B cell (primary cell): ENCODE data around the gene SHISA8. TPM values are rescaled to one million over a fixed set of nuclear protein-coding genes. Genes with fewer than 3 reads are reported as not detected.
A peak's percentile ranks its signal among the peaks of the same experiment; 100 is the strongest.

Experiments
- ATAC-seq: fragments of 200-7000 bp; cut with Tn5 transposase; one replicate; pipeline ENCODE4 v1.10.0; 2021; ENCODE audit warnings: low read depth, mild to moderate bottlenecking, moderate number of reproducible peaks, moderate library complexity
- CTCF ChIA-PET: fragments of 350-600 bp; sonication (Branson Sonifier 250); formaldehyde crosslinking; loops from one replicate; lab custom pipeline; 2021; ENCODE audit warnings: antibody characterized with exemption, inconsistent platforms; lab: Charles Lee
- POLR2A ChIA-PET: fragments of 350-600 bp; sonication (Branson Sonifier 250); formaldehyde crosslinking; loops from one replicate; lab custom pipeline; 2021; ENCODE audit warnings: antibody characterized with exemption; lab: Charles Lee
- DNase-seq: peaks from one replicate; pipeline ENCODE4 v3.0.0; 2013
- H2AFZ ChIP-seq: 2 replicates; pipeline ENCODE4 v1.6.1; 2012; ENCODE audit warnings: mild to moderate bottlenecking, low read depth, low read length; ENCODE audit not compliant: insufficient read depth, poor library complexity, severe bottlenecking
- H3K27ac ChIP-seq, 2 donors: 1 replicate in 1 of 2; 2 replicates in 1 of 2; pipeline ENCODE4 v1.5.1; 2012 to 2013; ENCODE audit warnings: low read length in 2 of 2, mild to moderate bottlenecking in 2 of 2, moderate library complexity in 1 of 2
- H3K27me3 ChIP-seq, 4 experiments: fragments of 200-600 bp in 1 of 4; sonication (generic) in 1 of 4; replicated peaks in 1 of 4; 1 replicate in 2 of 4; 2 replicates in 2 of 4; pipeline versions ENCODE4 v1.6.1 to v1.7.0; 2013 to 2016; ENCODE audit warnings: low read length in 3 of 4, mild to moderate bottlenecking in 2 of 4, mixed read lengths in 1 of 4, moderate library complexity in 1 of 4; ENCODE audit not compliant: insufficient read depth in 4 of 4, control insufficient read depth in 3 of 4; ENCODE audit errors: control extremely low read depth in 1 of 4
- H3K36me3 ChIP-seq, 2 experiments: replicated peaks in 1 of 2; 1 replicate in 1 of 2; 2 replicates in 1 of 2; pipeline versions ENCODE4 v1.6.1 to v1.7.1; 2013; ENCODE audit warnings: low read length in 1 of 2; ENCODE audit not compliant: insufficient read depth in 2 of 2, control insufficient read depth in 1 of 2; ENCODE audit errors: control extremely low read depth in 1 of 2, extremely low read depth in 1 of 2
- H3K4me1 ChIP-seq, 2 donors: fragments of 200-600 bp in 1 of 2; sonication (generic) in 1 of 2; 1 replicate in 1 of 2; 2 replicates in 1 of 2; pipeline versions ENCODE4 v1.5.1 to v1.6.1; 2013 to 2017; ENCODE audit warnings: low read length in 2 of 2; ENCODE audit not compliant: control insufficient read depth in 2 of 2, insufficient read depth in 2 of 2
- H3K4me2 ChIP-seq: replicated peaks from 2 replicates; pipeline ENCODE3; 2012; ENCODE audit warnings: mild to moderate bottlenecking, low read depth, low read length; ENCODE audit not compliant: poor library complexity, severe bottlenecking
- H3K4me3 ChIP-seq, 5 experiments: fragments of 200-600 bp in 1 of 5; sonication (generic) in 1 of 5; 1 replicate in 3 of 5; 2 replicates in 2 of 5; pipeline versions ENCODE4 v1.5.1 to v1.7.0; 2011 to 2016; ENCODE audit warnings: low read length in 4 of 5, mild to moderate bottlenecking in 4 of 5, low read depth in 2 of 5, control low read depth in 1 of 5, moderate library complexity in 1 of 5; ENCODE audit not compliant: insufficient read depth in 1 of 5; ENCODE audit errors: control extremely low read depth in 1 of 5, extremely low read depth in 1 of 5
- H3K79me2 ChIP-seq: fragments of 200-600 bp; sonication (generic); one replicate; pipeline ENCODE4 v1.6.0; 2016; ENCODE audit warnings: low read length; ENCODE audit not compliant: control insufficient read depth, insufficient read depth
- H3K9ac ChIP-seq: fragments of 200-600 bp; sonication (generic); 2 replicates; pipeline ENCODE4 v1.6.1; 2017; ENCODE audit warnings: mild to moderate bottlenecking, low read length, moderate library complexity
- H3K9me3 ChIP-seq, 3 donors: one replicate each; pipeline versions ENCODE4 v1.6.1 to v1.7.1; 2013; ENCODE audit warnings: low read length in 2 of 3; ENCODE audit not compliant: control insufficient read depth in 2 of 3, insufficient read depth in 1 of 3; ENCODE audit errors: control extremely low read depth in 1 of 3
- H4K20me1 ChIP-seq: 2 replicates; pipeline ENCODE4 v1.6.0; 2012; ENCODE audit warnings: mild to moderate bottlenecking, low read length; ENCODE audit not compliant: insufficient read depth, control insufficient read depth, poor library complexity, severe bottlenecking
- H3K27ac Mint-ChIP-seq: one replicate; pipeline ENCODE4 v1.8.0; 2021; ENCODE audit warnings: mixed read lengths
- H3K27me3 Mint-ChIP-seq: one replicate; pipeline ENCODE4 v1.8.0; 2021; ENCODE audit warnings: mixed read lengths
- H3K4me1 Mint-ChIP-seq: one replicate; pipeline ENCODE4 v1.8.0; 2021; ENCODE audit warnings: mixed read lengths
- H3K4me3 Mint-ChIP-seq: one replicate; pipeline ENCODE4 v1.8.0; 2021; ENCODE audit warnings: mixed read lengths
- H3K9me3 Mint-ChIP-seq: one replicate; pipeline ENCODE4 v1.8.0; 2022; ENCODE audit warnings: mixed read lengths; ENCODE audit not compliant: insufficient read depth
- EZH2 ChIP-seq: IDR thresholded peaks from 2 replicates; pipeline ENCODE4 v1.6.1; 2012; ENCODE audit warnings: borderline replicate concordance, low read depth, mild to moderate bottlenecking, moderate library complexity, low read length; ENCODE audit not compliant: insufficient read depth, poor library complexity, severe bottlenecking
- WGBS: methylation state at CpG from one replicate; pipeline ENCODE4 v1.1.5; 2013; ENCODE audit warnings: missing lambda C conversion rate; ENCODE audit not compliant: insufficient coverage; 5-methylcytosine and 5-hydroxymethylcytosine counted together
- intact Hi-C: fragments of 100-400 bp; cut with micrococcal nuclease; formaldehyde crosslinking; loops from one replicate; pipeline ENCODE4 v1.10.0; 2022
- polyA plus RNA-seq: library from polyadenylated mRNA; depleted of rRNA; stranded (reverse); fragments of >200 nt; gene quantifications from 2 replicates; pipeline ENCODE4 v1.2.3, GENCODE V29; 2012
- total RNA-seq, 2 donors: library from RNA; stranded (reverse); fragments of 120-200 nt in 1 of 2; gene quantifications; 1 replicate in 1 of 2; 2 replicates in 1 of 2; pipeline versions ENCODE4 v1.2.3 to v1.2.4, GENCODE V29; 2013 to 2022
- TF ChIP-seq, protein P1 (sequence below): fragments of 200-600 bp; IDR thresholded peaks from one replicate; pipeline ENCODE4 v1.8.0; 2022; ENCODE audit warnings: antibody characterized with exemption, mild to moderate bottlenecking

Gene SHISA8
- total and polyA plus RNA-seq, 2 donors (not counting 1 experiment from before 2014, with no cell fraction given) = 22.4 to 46.5 TPM

DNA sequence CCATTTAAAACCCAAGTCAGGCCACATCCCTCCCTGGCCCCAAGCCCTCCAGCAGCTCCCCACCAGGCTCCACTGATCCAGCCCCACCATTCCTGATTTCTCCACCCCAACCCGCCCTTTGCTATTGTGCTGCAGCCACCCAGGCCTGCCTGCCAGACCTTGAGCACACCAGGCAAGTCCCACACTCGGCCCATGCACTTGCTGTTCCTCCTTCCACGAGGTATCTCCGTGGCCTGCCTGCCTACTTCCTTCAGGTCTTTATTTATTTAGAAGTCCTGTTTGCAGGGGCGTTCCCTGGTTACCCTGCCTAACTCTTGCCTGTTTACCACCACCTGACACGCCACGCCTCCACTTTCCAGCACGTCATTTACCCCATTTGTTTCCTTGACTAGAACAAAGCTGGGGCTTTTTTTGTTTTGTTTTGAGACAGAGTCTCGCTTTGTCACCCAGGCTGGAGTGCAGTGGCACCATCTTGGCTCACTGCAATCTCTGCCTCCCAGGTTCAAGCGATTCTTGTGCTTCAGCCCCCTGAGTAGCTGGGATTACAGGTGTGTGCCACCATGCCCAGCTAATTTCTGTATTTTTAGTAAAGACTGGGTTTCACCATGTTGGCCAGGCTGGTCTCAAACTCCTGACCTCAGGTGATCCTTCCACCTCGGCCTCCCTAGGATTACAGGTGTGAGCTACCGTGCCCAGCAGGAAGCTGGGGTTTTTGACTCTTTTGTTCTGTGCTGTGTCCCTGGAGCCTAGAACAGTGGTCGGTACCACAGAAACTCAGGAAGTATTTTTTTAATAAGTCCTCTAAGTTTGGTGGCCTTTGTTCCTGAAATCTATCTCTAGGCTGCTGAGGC, 25.3 kb upstream of the SHISA8 start:
- no peaks in the 10 kb centered on the region for H3K27me3 Mint-ChIP-seq
- no peaks in the 10 kb centered on the region for H3K9me3 ChIP-seq
- DNase-seq = peak; percentile 99
- no peak overlapping the region for H2AFZ ChIP-seq
- intact Hi-C loops = loop anchor here (1.0 to 5.0 kb wide), 8 partner anchors 9 to 251 kb away; partner anchors contain the start of genes SNU13 and TNFRSF13C
- H3K4me3 Mint-ChIP-seq = peak overlapping the region; percentile 96
- WGBS = 24% methylated on average over 8 of the region's 13 CpGs
- no peaks in the 10 kb centered on the region for H3K9me3 Mint-ChIP-seq
- peak overlapping the region; percentile 30 to 61 (median 49) for H3K4me3 ChIP-seq
- CTCF ChIA-PET = interaction anchor here (0.9 to 8.5 kb wide), 37 partner anchors 9 to 500 kb away, joined by 3 to 499 read pairs (median 7); partner anchors contain the start of genes CCDC134, MEI1, SMIM45 and SREBF2
- no peak for TF ChIP-seq EZH2
- TF ChIP-seq, protein P1, sequence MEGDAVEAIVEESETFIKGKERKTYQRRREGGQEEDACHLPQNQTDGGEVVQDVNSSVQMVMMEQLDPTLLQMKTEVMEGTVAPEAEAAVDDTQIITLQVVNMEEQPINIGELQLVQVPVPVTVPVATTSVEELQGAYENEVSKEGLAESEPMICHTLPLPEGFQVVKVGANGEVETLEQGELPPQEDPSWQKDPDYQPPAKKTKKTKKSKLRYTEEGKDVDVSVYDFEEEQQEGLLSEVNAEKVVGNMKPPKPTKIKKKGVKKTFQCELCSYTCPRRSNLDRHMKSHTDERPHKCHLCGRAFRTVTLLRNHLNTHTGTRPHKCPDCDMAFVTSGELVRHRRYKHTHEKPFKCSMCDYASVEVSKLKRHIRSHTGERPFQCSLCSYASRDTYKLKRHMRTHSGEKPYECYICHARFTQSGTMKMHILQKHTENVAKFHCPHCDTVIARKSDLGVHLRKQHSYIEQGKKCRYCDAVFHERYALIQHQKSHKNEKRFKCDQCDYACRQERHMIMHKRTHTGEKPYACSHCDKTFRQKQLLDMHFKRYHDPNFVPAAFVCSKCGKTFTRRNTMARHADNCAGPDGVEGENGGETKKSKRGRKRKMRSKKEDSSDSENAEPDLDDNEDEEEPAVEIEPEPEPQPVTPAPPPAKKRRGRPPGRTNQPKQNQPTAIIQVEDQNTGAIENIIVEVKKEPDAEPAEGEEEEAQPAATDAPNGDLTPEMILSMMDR = no peak
- peaks cover 58% of the 10 kb centered on the region for H3K4me1 Mint-ChIP-seq
- POLR2A ChIA-PET = interaction anchor here (0.5 to 14.7 kb wide), 28 partner anchors 8 to 623 kb away, joined by 3 to 960 read pairs (median 6); partner anchors contain the start of genes SHISA8, SMDT1, SMIM45 and SNU13
- H3K27ac ChIP-seq = peak overlapping the region; percentile 99
- peaks cover 54 to 64% of the 10 kb centered on the region in 2 donors for H3K4me1 ChIP-seq
- H3K79me2 ChIP-seq = peaks cover 38% of the 10 kb centered on the region
- H3K27me3 ChIP-seq = no peaks in the 10 kb centered on the region
- peaks cover 5% of the 10 kb centered on the region for H4K20me1 ChIP-seq
- H3K36me3 ChIP-seq = peaks cover 0 to 9% of the 10 kb centered on the region in 2 experiments
- ATAC-seq = peak; percentile 54
- H3K9ac ChIP-seq = peak overlapping the region; percentile 68
- peak overlapping the region; percentile 99 for H3K27ac Mint-ChIP-seq
- peak overlapping the region; percentile 93 for H3K4me2 ChIP-seq
